ENCODE results near the gene MELK. TPM values are rescaled to one million over a fixed set of nuclear protein-coding genes. Genes with fewer than 3 reads are reported as not detected.
A peak's percentile ranks its signal among the peaks of the same experiment; 100 is the strongest.

The MELK gene
- total and polyA plus RNA-seq, 2 experiments from 2014 or later, result 11.5 to 17.4 TPM

DNA sequence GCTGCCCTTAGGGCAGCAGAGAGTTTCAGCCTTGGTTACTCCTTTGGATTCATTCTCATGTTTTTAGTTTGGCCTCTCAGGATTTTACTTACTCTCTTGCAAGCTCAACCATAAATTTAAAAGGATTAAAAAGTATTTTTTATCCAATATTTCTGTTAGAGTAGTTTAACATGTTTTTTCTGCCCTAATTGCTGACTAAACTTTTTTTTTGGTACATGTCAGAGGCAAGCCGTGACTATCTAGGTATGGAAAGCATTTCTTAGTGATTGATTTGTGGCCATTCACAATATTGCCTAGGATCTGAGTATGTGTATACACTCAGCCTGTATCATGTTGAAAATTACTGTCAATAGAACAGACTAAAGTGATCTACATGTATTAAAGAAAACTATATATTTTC lies 92.1 kb downstream of the MELK start:
- Histone ChIP-seq H3K27ac (peak overlapping the region; percentile 42), H3K9me3 (ENCODE audit: low read depth) (no peaks in the 10 kb centered on the region), H3K4me1 (ENCODE audit: low read depth) (peaks cover 10% of the 10 kb centered on the region), H3K4me3 (no peak overlapping the region), H3K27me3 (no peaks in the 10 kb centered on the region), H3K36me3 (no peaks in the 10 kb centered on the region)
- no peak for DNase-seq (ENCODE audit: low read depth in 1 of 2, low spot score in 1 of 2)
- TF ChIP-seq CTCF (IDR thresholded peaks at IDR 0.05; ENCODE audit: low read depth, low read length), result no peak

- DNase-seq (ENCODE audit: low read depth in 1 of 2, low spot score in 1 of 2), result peak in 1 of 2 donors; percentile 2
- H3K9me3 ChIP-seq (ENCODE audit: low read depth), result no peaks in the 10 kb centered on the region
- H3K4me1 ChIP-seq (ENCODE audit: low read depth), result peaks cover 10% of the 10 kb centered on the region
- H3K27me3 ChIP-seq, result no peaks in the 10 kb centered on the region
- no peak for TF ChIP-seq CTCF (IDR thresholded peaks at IDR 0.05; ENCODE audit: low read depth, low read length)
- H3K4me3 ChIP-seq, result no peak overlapping the region
- no peak overlapping the region for H3K27ac ChIP-seq
- H3K36me3 ChIP-seq, result no peaks in the 10 kb centered on the region
Measured at GRCh38 chr9:36665387-36665786, 92.7 kb downstream of the MELK start.

DNA sequence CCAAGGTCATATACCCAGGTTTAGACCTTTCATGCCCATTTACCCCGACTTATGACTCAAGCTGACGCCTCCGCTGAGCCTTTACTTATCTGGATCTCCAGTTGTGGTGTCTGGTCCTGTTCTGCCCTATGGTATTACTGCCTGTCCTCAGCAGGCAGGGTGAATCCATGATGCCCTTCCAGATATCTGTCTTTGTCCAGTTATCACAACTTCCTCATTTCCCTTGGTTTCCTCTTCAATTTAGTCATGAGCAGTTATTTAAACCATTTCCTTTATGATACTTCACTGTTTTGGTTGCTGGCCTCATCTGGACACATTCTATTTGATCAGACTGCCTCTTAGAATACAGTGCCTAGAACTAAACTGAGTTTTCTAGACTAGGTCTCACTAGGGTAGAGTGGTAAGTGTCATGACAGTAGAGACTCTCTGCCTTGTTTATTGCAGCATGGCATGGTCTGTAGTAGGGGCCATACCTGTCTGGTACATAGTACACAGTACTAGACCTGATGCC lies 93.3 kb downstream of the MELK start:
- no peak for TF ChIP-seq CTCF (IDR thresholded peaks at IDR 0.05; ENCODE audit: low read depth, low read length)
- no peaks in the 10 kb centered on the region for H3K36me3 ChIP-seq
- peak in 1 of 2 donors; percentile 62 for DNase-seq (ENCODE audit: low read depth in 1 of 2, low spot score in 1 of 2)
- H3K27me3 ChIP-seq, result no peaks in the 10 kb centered on the region
- H3K9me3 ChIP-seq (ENCODE audit: low read depth), result no peaks in the 10 kb centered on the region
- H3K4me3 ChIP-seq, result no peak overlapping the region
- H3K4me1 ChIP-seq (ENCODE audit: low read depth), result peaks cover 10% of the 10 kb centered on the region
- H3K27ac ChIP-seq, result no peak overlapping the region

- no peak overlapping the region for H3K4me3 ChIP-seq
- H3K9me3 ChIP-seq (ENCODE audit: low read depth), result no peaks in the 10 kb centered on the region
- DNase-seq (ENCODE audit: low read depth in 1 of 2, low spot score in 1 of 2), result no peak
- H3K4me1 ChIP-seq (ENCODE audit: low read depth), result no peaks in the 10 kb centered on the region
- H3K36me3 ChIP-seq, result no peaks in the 10 kb centered on the region
- no peak overlapping the region for H3K27ac ChIP-seq
- TF ChIP-seq CTCF (IDR thresholded peaks at IDR 0.05; ENCODE audit: low read depth, low read length), result no peak
- H3K27me3 ChIP-seq, result no peaks in the 10 kb centered on the region
Measured at GRCh38 chr9:36671561-36671960, 98.9 kb downstream of the MELK start.

GRCh38 chr9:36676091-36676490 lies 103.4 kb downstream of the MELK start:
- H3K27me3 ChIP-seq, result no peaks in the 10 kb centered on the region
- no peaks in the 10 kb centered on the region for H3K9me3 ChIP-seq (ENCODE audit: low read depth)
- H3K4me3 ChIP-seq, result no peak overlapping the region
- H3K36me3 ChIP-seq, result no peaks in the 10 kb centered on the region
- no peak for DNase-seq (ENCODE audit: low read depth in 1 of 2, low spot score in 1 of 2)
- no peak overlapping the region for H3K27ac ChIP-seq
- H3K4me1 ChIP-seq (ENCODE audit: low read depth), result no peaks in the 10 kb centered on the region
- no peak for TF ChIP-seq CTCF (IDR thresholded peaks at IDR 0.05; ENCODE audit: low read depth, low read length)
